ENCODE results near the gene SRCIN1.

DNA sequence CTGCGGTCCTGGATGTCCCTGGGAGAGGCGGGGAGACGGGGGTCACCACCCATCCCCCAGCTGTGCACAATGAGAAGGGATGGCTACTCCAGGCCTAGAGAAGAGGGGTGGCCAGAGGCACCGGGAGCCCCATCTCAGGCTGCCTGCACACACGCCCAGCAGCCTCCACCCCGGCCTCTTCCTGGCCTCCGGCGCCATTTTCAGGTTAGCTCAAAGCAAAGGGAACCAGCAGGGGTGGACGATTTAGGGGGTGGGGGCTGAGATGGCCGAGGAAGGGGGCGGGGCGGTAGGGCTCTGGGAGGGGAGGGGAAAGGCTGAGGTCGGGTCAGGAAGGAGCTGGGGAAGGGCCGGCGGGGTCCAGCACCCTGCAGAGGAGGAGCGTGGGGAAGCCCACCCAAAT lies 42.8 kb downstream of the SRCIN1 start:
- TF ChIP-seq, protein P1, sequence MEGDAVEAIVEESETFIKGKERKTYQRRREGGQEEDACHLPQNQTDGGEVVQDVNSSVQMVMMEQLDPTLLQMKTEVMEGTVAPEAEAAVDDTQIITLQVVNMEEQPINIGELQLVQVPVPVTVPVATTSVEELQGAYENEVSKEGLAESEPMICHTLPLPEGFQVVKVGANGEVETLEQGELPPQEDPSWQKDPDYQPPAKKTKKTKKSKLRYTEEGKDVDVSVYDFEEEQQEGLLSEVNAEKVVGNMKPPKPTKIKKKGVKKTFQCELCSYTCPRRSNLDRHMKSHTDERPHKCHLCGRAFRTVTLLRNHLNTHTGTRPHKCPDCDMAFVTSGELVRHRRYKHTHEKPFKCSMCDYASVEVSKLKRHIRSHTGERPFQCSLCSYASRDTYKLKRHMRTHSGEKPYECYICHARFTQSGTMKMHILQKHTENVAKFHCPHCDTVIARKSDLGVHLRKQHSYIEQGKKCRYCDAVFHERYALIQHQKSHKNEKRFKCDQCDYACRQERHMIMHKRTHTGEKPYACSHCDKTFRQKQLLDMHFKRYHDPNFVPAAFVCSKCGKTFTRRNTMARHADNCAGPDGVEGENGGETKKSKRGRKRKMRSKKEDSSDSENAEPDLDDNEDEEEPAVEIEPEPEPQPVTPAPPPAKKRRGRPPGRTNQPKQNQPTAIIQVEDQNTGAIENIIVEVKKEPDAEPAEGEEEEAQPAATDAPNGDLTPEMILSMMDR (IDR thresholded peaks at IDR 0.05 in 4 of 5, conservative IDR thresholded peaks at IDR 0.05 in 1 of 5): no peak
- no peak for TF ChIP-seq POLR2A (IDR thresholded peaks at IDR 0.05)

Data from gastrocnemius medialis (tissue), 4 donors.